Purkinje cell (primary cell): Measurements from ENCODE around the gene VPS13A. TPM values are rescaled to one million over a fixed set of nuclear protein-coding genes. Genes with fewer than 3 reads are reported as not detected.

ENCODE experiments used
- polyA plus RNA-seq: library from polyadenylated mRNA; unstranded; fragments of >200 nt; fragmentation: Nextera tagmentation; gene quantifications from 2 replicates; pipeline ENCODE4 v1.2.1, GENCODE V29; 2014

The VPS13A gene
- polyA plus RNA-seq, result 18.5 and 21.4 TPM in 2 replicates

GRCh38 chr9:77177143-77177893, at the start of gene VPS13A:
Gene VPS13A (plus strand): TSS chr9:77177534. CDS start chr9:77177705, 171 bp downstream.

Other genes starting within 250 kb of the VPS13A start
- not detected in 2 replicates for gene FOXB2, start 157.9 kb upstream of the VPS13A start, polyA plus RNA-seq